Bronchial epithelial cell (primary cell): ENCODE measurements around the gene RBFOX2. TPM values are rescaled to one million over a fixed set of nuclear protein-coding genes. Genes with fewer than 3 reads are reported as not detected.

ENCODE experiments used
- DNase-seq: peaks from one replicate; pipeline ENCODE4 v3.0.0-alpha.2; 2010; ENCODE audit warnings: low read depth
- FAIRE-seq: peaks from 2 replicates; lab custom pipeline; 2011; peaks lifted over from hg19 to GRCh38; lab: Jason Lieb, UNC
- H3K27me3 ChIP-seq: 2 replicates; pipeline ENCODE4 v1.5.1; 2011; ENCODE audit warnings: low read length; ENCODE audit not compliant: control insufficient read depth, insufficient read depth
- H3K36me3 ChIP-seq: 2 replicates; pipeline ENCODE4 v1.5.1; 2011; ENCODE audit warnings: low read length; ENCODE audit not compliant: control insufficient read depth, insufficient read depth
- H3K4me3 ChIP-seq: 2 replicates; pipeline ENCODE4 v1.5.1; 2011; ENCODE audit warnings: mild to moderate bottlenecking, low read depth, low read length, control low read depth
- CTCF ChIP-seq: IDR thresholded peaks from 2 replicates; pipeline ENCODE4 v1.5.1; 2011; ENCODE audit warnings: mild to moderate bottlenecking, moderate library complexity, low read length, control low read depth, inconsistent platforms; ENCODE audit not compliant: insufficient read depth, severe bottlenecking
- total RNA-seq: library from RNA; depleted of rRNA; stranded (reverse); fragments of >200 nt; gene quantifications from 2 replicates; pipeline ENCODE4 v1.2.1, GENCODE V29; 2014

The RBFOX2 gene
- total RNA-seq, 1 donor from 2014 or later, result 69.5 TPM

- FAIRE-seq (no peak), DNase-seq (no peak)
- Histone ChIP-seq H3K27me3 (no peaks in the 10 kb centered on the region), H3K36me3 (no peaks in the 10 kb centered on the region), H3K4me3 (no peak overlapping the region)
- TF ChIP-seq CTCF, result no peak
These were observed 55.2 kb downstream of the RBFOX2 start for GRCh38 chr22:35973388-35973787.

- no peak for TF ChIP-seq CTCF
- FAIRE-seq, result no peak
- no peak for DNase-seq
- Histone ChIP-seq H3K36me3 (no peaks in the 10 kb centered on the region), H3K27me3 (no peaks in the 10 kb centered on the region), H3K4me3 (no peak overlapping the region)
These were observed 56.1 kb downstream of the RBFOX2 start for GRCh38 chr22:35972559-35972958.

GRCh38 chr22:35971456-35972119, 57.0 kb downstream of the RBFOX2 start:
- Histone ChIP-seq H3K27me3 (no peaks in the 10 kb centered on the region), H3K36me3 (no peaks in the 10 kb centered on the region), H3K4me3 (no peak overlapping the region)
- DNase-seq, result no peak
- no peak for TF ChIP-seq CTCF
- FAIRE-seq, result no peak

- Histone ChIP-seq H3K27me3 (no peaks in the 10 kb centered on the region), H3K4me3 (no peak overlapping the region), H3K36me3 (no peaks in the 10 kb centered on the region)
- DNase-seq (no peak), FAIRE-seq (no peak)
- no peak for TF ChIP-seq CTCF
These were observed 57.8 kb downstream of the RBFOX2 start for GRCh38 chr22:35970616-35971455.

GRCh38 chr22:35967046-35967397, 61.6 kb downstream of the RBFOX2 start:
- no peak for FAIRE-seq
- Histone ChIP-seq H3K27me3 (no peaks in the 10 kb centered on the region), H3K36me3 (no peaks in the 10 kb centered on the region), H3K4me3 (no peak overlapping the region)
- no peak for TF ChIP-seq CTCF
- DNase-seq, result no peak
